ENCODE measurements around the gene TTBK2. TPM values are rescaled to one million over a fixed set of nuclear protein-coding genes. Genes with fewer than 3 reads are reported as not detected.

The TTBK2 gene
- total and polyA plus RNA-seq, 2 donors (not counting 3 experiments of a cell fraction or from before 2014, with no cell fraction given) = 4.4 to 17.1 TPM

DNA sequence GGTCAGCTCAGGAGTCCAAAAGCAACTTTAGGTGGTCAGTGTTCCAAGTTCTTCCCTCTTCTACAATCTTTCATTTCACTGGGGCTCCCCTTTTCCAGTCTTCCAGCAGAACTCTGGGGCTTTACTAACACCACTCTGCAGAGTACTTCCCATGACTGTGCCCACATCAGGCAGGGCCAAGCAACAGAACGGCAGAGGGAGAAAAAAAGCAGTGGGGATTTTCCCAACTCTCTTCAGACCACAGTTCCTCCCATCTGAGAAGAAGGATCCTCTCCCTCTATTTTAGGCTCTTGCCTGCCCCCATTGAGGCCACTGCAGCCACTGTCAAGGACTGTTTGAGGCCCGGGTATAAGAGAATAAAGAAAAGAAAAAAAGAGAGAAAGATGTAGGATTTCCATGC, 70.7 kb downstream of the TTBK2 start:
- no peaks in the 10 kb centered on the region for H3K27me3 ChIP-seq (ENCODE audit: control insufficient read depth in 2 of 2, insufficient read depth in 2 of 2, low read length in 2 of 2)
- FAIRE-seq = no peak
- H2AFZ ChIP-seq (ENCODE audit: low read depth, low read length) = no peak overlapping the region
- no peaks in the 10 kb centered on the region for H3K79me2 ChIP-seq (ENCODE audit: control insufficient read depth, insufficient read depth, low read length)
- dilution Hi-C loops (cut with MboI; ENCODE audit: extremely low pct_ligation_motif_present, low sequenced_read_pairs) = no loop called here
- H3K36me3 ChIP-seq (ENCODE audit: control insufficient read depth in 2 of 2, extremely low read depth in 1 of 2, insufficient read depth in 2 of 2, low read length in 2 of 2) = no peaks in the 10 kb centered on the region
- DNase-seq (ENCODE audit: low read depth, low spot score) = no peak
- H3K4me1 ChIP-seq (ENCODE audit: control insufficient read depth, extremely low read depth, insufficient read depth, low read length) = no peaks in the 10 kb centered on the region
- H4K20me1 ChIP-seq (replicated peaks; ENCODE audit: control insufficient read depth, extremely low read depth, insufficient read depth, low read length) = no peaks in the 10 kb centered on the region
- intact Hi-C loops (cut with micrococcal nuclease) = no loop called here
- no peak overlapping the region for H3K9ac ChIP-seq (replicated peaks; ENCODE audit: extremely low read depth, insufficient read depth, low read length)
- CTCF ChIA-PET = no interaction called here
- TF ChIP-seq FOS (IDR thresholded peaks at IDR 0.05; ENCODE audit: borderline replicate concordance, insufficient read depth, low read length) (no peak), POLR2A (IDR thresholded peaks at IDR 0.05; ENCODE audit: low read depth, low read length) (no peak), EZH2 (IDR thresholded peaks at IDR 0.05; ENCODE audit: borderline replicate concordance, low read depth, low read length, severe bottlenecking) (no peak), JUN (IDR thresholded peaks at IDR 0.05; ENCODE audit: borderline replicate concordance, insufficient read depth, insufficient read length, low read depth) (no peak), MYC (IDR thresholded peaks at IDR 0.05; ENCODE audit: low read depth, low read length) (no peak), POLR2AphosphoS5 (IDR thresholded peaks at IDR 0.05; ENCODE audit: insufficient read depth, low read depth, low read length) (no peak), GATA2 (IDR thresholded peaks at IDR 0.05; ENCODE audit: insufficient read depth, insufficient read length, low read depth, low read length) (no peak)
- TF ChIP-seq, protein P1, sequence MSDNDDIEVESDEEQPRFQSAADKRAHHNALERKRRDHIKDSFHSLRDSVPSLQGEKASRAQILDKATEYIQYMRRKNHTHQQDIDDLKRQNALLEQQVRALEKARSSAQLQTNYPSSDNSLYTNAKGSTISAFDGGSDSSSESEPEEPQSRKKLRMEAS (IDR thresholded peaks at IDR 0.05; ENCODE audit: insufficient read depth, insufficient read length) = no peak
- TF ChIP-seq, protein P2, sequence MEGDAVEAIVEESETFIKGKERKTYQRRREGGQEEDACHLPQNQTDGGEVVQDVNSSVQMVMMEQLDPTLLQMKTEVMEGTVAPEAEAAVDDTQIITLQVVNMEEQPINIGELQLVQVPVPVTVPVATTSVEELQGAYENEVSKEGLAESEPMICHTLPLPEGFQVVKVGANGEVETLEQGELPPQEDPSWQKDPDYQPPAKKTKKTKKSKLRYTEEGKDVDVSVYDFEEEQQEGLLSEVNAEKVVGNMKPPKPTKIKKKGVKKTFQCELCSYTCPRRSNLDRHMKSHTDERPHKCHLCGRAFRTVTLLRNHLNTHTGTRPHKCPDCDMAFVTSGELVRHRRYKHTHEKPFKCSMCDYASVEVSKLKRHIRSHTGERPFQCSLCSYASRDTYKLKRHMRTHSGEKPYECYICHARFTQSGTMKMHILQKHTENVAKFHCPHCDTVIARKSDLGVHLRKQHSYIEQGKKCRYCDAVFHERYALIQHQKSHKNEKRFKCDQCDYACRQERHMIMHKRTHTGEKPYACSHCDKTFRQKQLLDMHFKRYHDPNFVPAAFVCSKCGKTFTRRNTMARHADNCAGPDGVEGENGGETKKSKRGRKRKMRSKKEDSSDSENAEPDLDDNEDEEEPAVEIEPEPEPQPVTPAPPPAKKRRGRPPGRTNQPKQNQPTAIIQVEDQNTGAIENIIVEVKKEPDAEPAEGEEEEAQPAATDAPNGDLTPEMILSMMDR (IDR thresholded peaks at IDR 0.05; ENCODE audit: extremely low read depth in 1 of 2, insufficient read depth in 1 of 2, low read depth in 1 of 2, low read length in 2 of 2) = no peak
- no peak overlapping the region for H3K4me2 ChIP-seq (ENCODE audit: insufficient read depth, low read length)
- no peak overlapping the region for H3K4me3 ChIP-seq (replicated peaks in 1 of 3; ENCODE audit: insufficient read depth in 1 of 3, low read depth in 1 of 3, low read length in 3 of 3)
- no TSS peak for BruUV-seq (replicated peaks)
- POLR2A ChIA-PET = no interaction called here
- H3K27ac ChIP-seq (ENCODE audit: insufficient read depth, low read depth, low read length) = no peak overlapping the region
- no peaks in the 10 kb centered on the region for H3K9me3 ChIP-seq (replicated peaks; ENCODE audit: control insufficient read depth, insufficient read depth, low read length)
- H3K9me1 ChIP-seq (replicated peaks; ENCODE audit: control insufficient read depth, extremely low read depth, insufficient read depth, low read length) = no peaks in the 10 kb centered on the region
